ENCODE data around the gene MED13L.

Gene MED13L

GRCh38 chr12:116101991-116102390 is 175.5 kb downstream of the MED13L start:
- H3K4me1 ChIP-seq (ENCODE audit: control insufficient read depth, low read depth, low read length): no peaks in the 10 kb centered on the region
- H3K27me3 ChIP-seq (ENCODE audit: insufficient read depth, low read length, poor library complexity): no peaks in the 10 kb centered on the region
- no peak overlapping the region for H3K4me2 ChIP-seq (ENCODE audit: low read length)
- no peak overlapping the region for H3K56ac ChIP-seq (ENCODE audit: low read length)
- H2BK5ac ChIP-seq (ENCODE audit: low read length): no peak overlapping the region
- H3K23ac ChIP-seq (ENCODE audit: low read length): no peak overlapping the region
- H2AK5ac ChIP-seq (ENCODE audit: low read length): no peak overlapping the region
- no peak overlapping the region for H3K18ac ChIP-seq (ENCODE audit: low read length)
- H3K27ac ChIP-seq (ENCODE audit: low read depth, low read length): no peak overlapping the region
- no peak overlapping the region for H3K4ac ChIP-seq (ENCODE audit: low read depth, low read length)
- no peak overlapping the region for H4K5ac ChIP-seq (ENCODE audit: low read length)
- peaks cover 2% of the 10 kb centered on the region for H3K79me2 ChIP-seq (ENCODE audit: control insufficient read depth, insufficient read depth, low read length)
- H4K8ac ChIP-seq (ENCODE audit: low read depth, low read length): no peak overlapping the region
- H3K36me3 ChIP-seq (ENCODE audit: control insufficient read depth, insufficient read depth, low read length): no peaks in the 10 kb centered on the region
- H3K79me1 ChIP-seq (ENCODE audit: low read length): peaks cover 6% of the 10 kb centered on the region
- no CpG with 5 or more reads among the region's 2 CpGs for WGBS (ENCODE audit: extremely low coverage, insufficient coverage, low lambda C conversion rate)
- H3K9ac ChIP-seq (ENCODE audit: low read length): no peak overlapping the region
- no peak overlapping the region for H3K4me3 ChIP-seq (ENCODE audit: low read length)
- no peak overlapping the region for H2BK120ac ChIP-seq (ENCODE audit: low read depth, low read length)
- no peak overlapping the region for H2BK15ac ChIP-seq (replicated peaks; ENCODE audit: low read depth)
- no peak for DNase-seq

GRCh38 chr12:116099652-116100432 is 177.7 kb downstream of the MED13L start:
- H2BK15ac ChIP-seq (replicated peaks; ENCODE audit: low read depth): no peak overlapping the region
- no peak overlapping the region for H2BK120ac ChIP-seq (ENCODE audit: low read depth, low read length)
- no peak overlapping the region for H3K4ac ChIP-seq (ENCODE audit: low read depth, low read length)
- H3K79me2 ChIP-seq (ENCODE audit: control insufficient read depth, insufficient read depth, low read length): peaks cover 2% of the 10 kb centered on the region
- no peak overlapping the region for H4K8ac ChIP-seq (ENCODE audit: low read depth, low read length)
- H3K27ac ChIP-seq (ENCODE audit: low read depth, low read length): no peak overlapping the region
- no peak overlapping the region for H3K4me2 ChIP-seq (ENCODE audit: low read length)
- peaks cover 6% of the 10 kb centered on the region for H3K79me1 ChIP-seq (ENCODE audit: low read length)
- no CpG with 5 or more reads among the region's 6 CpGs for WGBS (ENCODE audit: extremely low coverage, insufficient coverage, low lambda C conversion rate)
- H3K4me1 ChIP-seq (ENCODE audit: control insufficient read depth, low read depth, low read length): no peaks in the 10 kb centered on the region
- H3K18ac ChIP-seq (ENCODE audit: low read length): no peak overlapping the region
- no peaks in the 10 kb centered on the region for H3K36me3 ChIP-seq (ENCODE audit: control insufficient read depth, insufficient read depth, low read length)
- no peak for DNase-seq
- no peak overlapping the region for H2BK5ac ChIP-seq (ENCODE audit: low read length)
- H4K5ac ChIP-seq (ENCODE audit: low read length): no peak overlapping the region
- H3K9ac ChIP-seq (ENCODE audit: low read length): no peak overlapping the region
- no peak overlapping the region for H3K4me3 ChIP-seq (ENCODE audit: low read length)
- H3K56ac ChIP-seq (ENCODE audit: low read length): no peak overlapping the region
- H2AK5ac ChIP-seq (ENCODE audit: low read length): no peak overlapping the region
- H3K27me3 ChIP-seq (ENCODE audit: insufficient read depth, low read length, poor library complexity): no peaks in the 10 kb centered on the region
- H3K23ac ChIP-seq (ENCODE audit: low read length): no peak overlapping the region

GRCh38 chr12:116096874-116097273 is 180.6 kb downstream of the MED13L start:
- Histone ChIP-seq H2BK120ac (ENCODE audit: low read depth, low read length) (no peak overlapping the region), H3K9ac (ENCODE audit: low read length) (no peak overlapping the region), H3K4me1 (ENCODE audit: control insufficient read depth, low read depth, low read length) (no peaks in the 10 kb centered on the region), H3K56ac (ENCODE audit: low read length) (no peak overlapping the region), H4K8ac (ENCODE audit: low read depth, low read length) (no peak overlapping the region), H2BK15ac (replicated peaks; ENCODE audit: low read depth) (no peak overlapping the region), H3K4me3 (ENCODE audit: low read length) (no peak overlapping the region), H3K79me2 (ENCODE audit: control insufficient read depth, insufficient read depth, low read length) (peaks cover 2% of the 10 kb centered on the region), H3K79me1 (ENCODE audit: low read length) (peaks cover 6% of the 10 kb centered on the region), H3K4ac (ENCODE audit: low read depth, low read length) (no peak overlapping the region), H3K18ac (ENCODE audit: low read length) (no peak overlapping the region), H2AK5ac (ENCODE audit: low read length) (no peak overlapping the region), H2BK5ac (ENCODE audit: low read length) (no peak overlapping the region), H3K27ac (ENCODE audit: low read depth, low read length) (no peak overlapping the region), H3K27me3 (ENCODE audit: insufficient read depth, low read length, poor library complexity) (no peaks in the 10 kb centered on the region), H3K4me2 (ENCODE audit: low read length) (no peak overlapping the region), H3K36me3 (ENCODE audit: control insufficient read depth, insufficient read depth, low read length) (no peaks in the 10 kb centered on the region), H3K23ac (ENCODE audit: low read length) (no peak overlapping the region), H4K5ac (ENCODE audit: low read length) (no peak overlapping the region)
- WGBS (ENCODE audit: extremely low coverage, insufficient coverage, low lambda C conversion rate): 100% methylated on average over 2 of the region's 5 CpGs
- DNase-seq: no peak

GRCh38 chr12:116094475-116094874 is 183.0 kb downstream of the MED13L start:
- peaks cover 3% of the 10 kb centered on the region for H3K79me1 ChIP-seq (ENCODE audit: low read length)
- no peak overlapping the region for H4K5ac ChIP-seq (ENCODE audit: low read length)
- H4K8ac ChIP-seq (ENCODE audit: low read depth, low read length): no peak overlapping the region
- no peak overlapping the region for H3K56ac ChIP-seq (ENCODE audit: low read length)
- H3K23ac ChIP-seq (ENCODE audit: low read length): no peak overlapping the region
- no peaks in the 10 kb centered on the region for H3K27me3 ChIP-seq (ENCODE audit: insufficient read depth, low read length, poor library complexity)
- no peak overlapping the region for H2BK120ac ChIP-seq (ENCODE audit: low read depth, low read length)
- H3K79me2 ChIP-seq (ENCODE audit: control insufficient read depth, insufficient read depth, low read length): peaks cover 2% of the 10 kb centered on the region
- H3K18ac ChIP-seq (ENCODE audit: low read length): no peak overlapping the region
- H2BK15ac ChIP-seq (replicated peaks; ENCODE audit: low read depth): no peak overlapping the region
- DNase-seq: no peak
- no peak overlapping the region for H3K4me2 ChIP-seq (ENCODE audit: low read length)
- H2AK5ac ChIP-seq (ENCODE audit: low read length): no peak overlapping the region
- no peaks in the 10 kb centered on the region for H3K36me3 ChIP-seq (ENCODE audit: control insufficient read depth, insufficient read depth, low read length)
- H3K4ac ChIP-seq (ENCODE audit: low read depth, low read length): no peak overlapping the region
- H3K4me3 ChIP-seq (ENCODE audit: low read length): no peak overlapping the region
- H3K9ac ChIP-seq (ENCODE audit: low read length): no peak overlapping the region
- H3K4me1 ChIP-seq (ENCODE audit: control insufficient read depth, low read depth, low read length): no peaks in the 10 kb centered on the region
- no peak overlapping the region for H2BK5ac ChIP-seq (ENCODE audit: low read length)
- no peak overlapping the region for H3K27ac ChIP-seq (ENCODE audit: low read depth, low read length)

- peaks cover 2% of the 10 kb centered on the region for H3K79me2 ChIP-seq (ENCODE audit: control insufficient read depth, insufficient read depth, low read length)
- peaks cover 3% of the 10 kb centered on the region for H3K79me1 ChIP-seq (ENCODE audit: low read length)
- no peak overlapping the region for H2BK5ac ChIP-seq (ENCODE audit: low read length)
- no peak overlapping the region for H4K5ac ChIP-seq (ENCODE audit: low read length)
- no peak overlapping the region for H2BK15ac ChIP-seq (replicated peaks; ENCODE audit: low read depth)
- no peak overlapping the region for H3K4me3 ChIP-seq (ENCODE audit: low read length)
- H3K36me3 ChIP-seq (ENCODE audit: control insufficient read depth, insufficient read depth, low read length): no peaks in the 10 kb centered on the region
- no peak overlapping the region for H3K4me2 ChIP-seq (ENCODE audit: low read length)
- no peak overlapping the region for H3K27ac ChIP-seq (ENCODE audit: low read depth, low read length)
- H3K4me1 ChIP-seq (ENCODE audit: control insufficient read depth, low read depth, low read length): no peaks in the 10 kb centered on the region
- H3K9ac ChIP-seq (ENCODE audit: low read length): no peak overlapping the region
- H3K23ac ChIP-seq (ENCODE audit: low read length): no peak overlapping the region
- H2BK120ac ChIP-seq (ENCODE audit: low read depth, low read length): no peak overlapping the region
- no peak for DNase-seq
- no CpG with 5 or more reads among the region's 1 CpG for WGBS (ENCODE audit: extremely low coverage, insufficient coverage, low lambda C conversion rate)
- no peak overlapping the region for H3K18ac ChIP-seq (ENCODE audit: low read length)
- no peaks in the 10 kb centered on the region for H3K27me3 ChIP-seq (ENCODE audit: insufficient read depth, low read length, poor library complexity)
- H3K4ac ChIP-seq (ENCODE audit: low read depth, low read length): no peak overlapping the region
- no peak overlapping the region for H4K8ac ChIP-seq (ENCODE audit: low read depth, low read length)
- no peak overlapping the region for H2AK5ac ChIP-seq (ENCODE audit: low read length)
- no peak overlapping the region for H3K56ac ChIP-seq (ENCODE audit: low read length)
Measured at GRCh38 chr12:116093915-116094314, 183.6 kb downstream of the MED13L start.

- Histone ChIP-seq H2AK5ac (ENCODE audit: low read length) (no peak overlapping the region), H3K79me1 (ENCODE audit: low read length) (peaks cover 7% of the 10 kb centered on the region), H3K27ac (ENCODE audit: low read depth, low read length) (no peak overlapping the region), H3K9ac (ENCODE audit: low read length) (no peak overlapping the region), H3K4ac (ENCODE audit: low read depth, low read length) (no peak overlapping the region), H3K18ac (ENCODE audit: low read length) (no peak overlapping the region), H3K56ac (ENCODE audit: low read length) (no peak overlapping the region), H3K27me3 (ENCODE audit: insufficient read depth, low read length, poor library complexity) (no peaks in the 10 kb centered on the region), H3K4me3 (ENCODE audit: low read length) (no peak overlapping the region), H3K4me2 (ENCODE audit: low read length) (no peak overlapping the region), H2BK5ac (ENCODE audit: low read length) (no peak overlapping the region), H3K23ac (ENCODE audit: low read length) (no peak overlapping the region), H4K8ac (ENCODE audit: low read depth, low read length) (no peak overlapping the region), H3K79me2 (ENCODE audit: control insufficient read depth, insufficient read depth, low read length) (peaks cover 2% of the 10 kb centered on the region), H3K4me1 (ENCODE audit: control insufficient read depth, low read depth, low read length) (no peaks in the 10 kb centered on the region), H4K5ac (ENCODE audit: low read length) (no peak overlapping the region), H2BK120ac (ENCODE audit: low read depth, low read length) (no peak overlapping the region), H3K36me3 (ENCODE audit: control insufficient read depth, insufficient read depth, low read length) (no peaks in the 10 kb centered on the region), H2BK15ac (replicated peaks; ENCODE audit: low read depth) (no peak overlapping the region)
- WGBS (ENCODE audit: extremely low coverage, insufficient coverage, low lambda C conversion rate): no CpG with 5 or more reads among the region's 1 CpG
- no peak for DNase-seq
Measured at GRCh38 chr12:116092776-116093175, 184.7 kb downstream of the MED13L start.
